NCI-H128 (cell line): ENCODE data around the gene HP1BP3.
"Not testable (repeated sequence)": the region's sequence is repeated elsewhere in the genome, so short reads cannot be mapped to it uniquely, and the experiment has no call there.

ENCODE experiments used
- DNase-seq: peaks from one replicate; lab custom pipeline; 2025; ENCODE audit not compliant: unreplicated experiment; lab: John Stamatoyannopoulos, UW

The HP1BP3 gene, protein sequence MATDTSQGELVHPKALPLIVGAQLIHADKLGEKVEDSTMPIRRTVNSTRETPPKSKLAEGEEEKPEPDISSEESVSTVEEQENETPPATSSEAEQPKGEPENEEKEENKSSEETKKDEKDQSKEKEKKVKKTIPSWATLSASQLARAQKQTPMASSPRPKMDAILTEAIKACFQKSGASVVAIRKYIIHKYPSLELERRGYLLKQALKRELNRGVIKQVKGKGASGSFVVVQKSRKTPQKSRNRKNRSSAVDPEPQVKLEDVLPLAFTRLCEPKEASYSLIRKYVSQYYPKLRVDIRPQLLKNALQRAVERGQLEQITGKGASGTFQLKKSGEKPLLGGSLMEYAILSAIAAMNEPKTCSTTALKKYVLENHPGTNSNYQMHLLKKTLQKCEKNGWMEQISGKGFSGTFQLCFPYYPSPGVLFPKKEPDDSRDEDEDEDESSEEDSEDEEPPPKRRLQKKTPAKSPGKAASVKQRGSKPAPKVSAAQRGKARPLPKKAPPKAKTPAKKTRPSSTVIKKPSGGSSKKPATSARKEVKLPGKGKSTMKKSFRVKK

DNA sequence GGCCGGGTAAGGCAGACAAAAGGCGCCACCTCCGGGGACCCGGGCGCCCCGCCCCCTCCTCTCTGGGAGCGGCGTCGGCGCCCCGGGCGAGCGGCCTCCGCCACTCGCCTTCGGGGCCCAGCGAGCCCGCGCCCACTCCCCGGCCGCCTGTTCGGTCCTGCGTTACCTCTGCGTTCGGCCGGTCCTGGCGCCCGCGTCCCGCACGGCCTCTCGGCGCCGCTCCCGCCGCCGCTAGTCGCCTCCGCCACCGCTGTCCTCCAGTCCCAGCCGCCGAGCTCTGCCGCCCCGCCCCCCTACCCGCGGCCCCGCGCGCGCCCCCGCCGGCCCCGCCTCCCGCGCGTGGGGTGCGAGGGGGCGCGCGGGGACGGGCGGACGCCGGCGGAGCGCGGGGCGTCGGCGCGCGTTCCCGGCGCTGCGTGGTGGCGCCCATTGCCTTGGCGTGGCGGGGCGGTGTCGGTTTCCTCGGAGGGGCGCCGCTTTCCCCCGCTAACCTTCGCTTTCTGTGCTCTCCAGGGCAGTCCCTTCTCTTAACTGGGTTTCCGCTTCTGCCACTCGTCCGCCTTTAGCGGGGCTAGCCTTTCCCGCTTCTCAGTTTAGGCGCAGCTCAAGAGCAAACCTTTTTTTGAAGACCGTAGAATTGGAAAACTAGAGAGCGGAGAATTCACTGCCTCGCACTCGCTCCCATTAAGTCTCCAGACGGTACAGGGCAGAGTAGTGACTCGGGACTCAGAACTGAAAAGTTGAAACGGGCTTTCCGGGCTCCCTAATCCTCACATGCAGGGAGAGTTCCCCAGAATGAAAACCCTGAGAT, at the start of gene HP1BP3:
HP1BP3 (minus strand) TSS at position 279 of the 811 bp plus-strand sequence. CDS start 6,867 bp downstream, outside the sequence.
- peak; percentile 51 for DNase-seq

DNA sequence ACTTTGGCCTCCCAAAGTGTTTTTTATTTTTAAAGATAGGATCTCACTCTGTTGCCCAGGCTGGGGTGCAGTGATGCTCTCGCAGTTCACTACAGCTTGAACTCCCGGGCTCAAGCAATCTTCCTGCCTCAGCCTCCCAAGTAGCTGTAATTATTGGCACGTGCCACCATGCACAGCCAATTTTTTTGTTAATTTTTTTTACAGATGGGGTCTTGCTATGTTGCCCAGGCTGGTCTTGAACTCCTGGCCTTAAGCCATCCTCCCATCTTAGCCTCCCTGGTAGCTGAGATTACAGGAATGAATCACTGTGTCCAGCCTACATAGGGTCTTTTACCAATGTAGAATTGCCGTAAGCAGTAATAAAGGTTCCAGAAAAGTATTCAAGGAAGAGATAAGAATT, 49.1 kb upstream of the HP1BP3 start:
- no peak for DNase-seq

DNA sequence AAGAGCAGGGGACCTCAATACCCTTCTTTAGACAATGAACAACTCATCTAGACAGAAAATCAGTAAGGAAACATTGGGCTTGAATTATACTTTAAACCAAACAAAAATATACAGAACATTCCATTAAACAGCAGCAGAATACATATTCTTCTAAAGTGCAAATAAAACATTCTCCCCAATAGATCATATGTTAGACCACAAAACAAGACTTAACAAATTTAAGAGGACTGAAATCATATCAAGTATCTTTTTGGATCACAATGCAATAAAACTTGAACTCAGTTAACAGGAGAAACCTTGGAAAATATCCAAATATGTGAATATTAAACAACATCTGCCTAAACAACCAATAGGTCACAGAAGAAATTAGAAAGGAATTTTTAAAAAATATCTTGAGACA, 47.7 kb upstream of the HP1BP3 start:
- DNase-seq: no peak

DNA sequence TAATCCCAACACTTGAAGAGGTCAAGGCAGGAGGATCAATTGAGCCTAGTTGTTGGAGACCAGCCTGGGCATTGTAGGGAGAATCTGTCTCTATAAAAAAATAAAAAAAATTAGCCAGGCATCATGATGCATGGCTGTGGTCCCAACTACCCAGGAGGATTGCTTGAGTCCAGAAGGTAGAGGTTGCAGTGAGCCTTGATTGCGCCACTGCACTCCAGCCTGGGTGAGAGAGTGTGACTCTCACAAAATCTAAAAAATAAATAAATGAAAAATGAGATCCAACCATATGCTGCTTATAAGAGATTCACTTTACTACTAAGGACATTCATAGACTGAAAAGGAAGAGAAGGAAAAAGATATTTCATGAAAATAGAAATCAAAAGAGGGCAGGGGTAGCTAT, 47.1 kb upstream of the HP1BP3 start:
- no peak for DNase-seq

DNA sequence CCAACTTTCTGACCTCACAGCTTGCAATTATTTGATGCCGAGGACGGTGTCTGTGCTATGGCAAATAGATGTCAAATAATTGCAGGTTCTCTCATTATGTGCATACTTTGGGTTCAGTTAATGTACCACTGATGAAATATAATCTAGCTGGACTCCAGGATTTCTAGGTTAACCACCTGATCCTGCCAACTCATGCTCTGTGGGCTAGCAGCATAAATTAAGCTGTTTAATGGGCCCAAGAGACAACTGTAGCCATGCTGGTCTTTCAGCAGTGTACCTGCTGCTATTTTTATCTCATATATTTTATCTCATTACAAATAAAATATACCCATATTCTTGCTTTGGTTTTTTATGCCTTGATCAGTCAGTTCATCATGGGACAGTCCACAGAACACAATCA, 43.3 kb upstream of the HP1BP3 start:
- DNase-seq: no peak

DNA sequence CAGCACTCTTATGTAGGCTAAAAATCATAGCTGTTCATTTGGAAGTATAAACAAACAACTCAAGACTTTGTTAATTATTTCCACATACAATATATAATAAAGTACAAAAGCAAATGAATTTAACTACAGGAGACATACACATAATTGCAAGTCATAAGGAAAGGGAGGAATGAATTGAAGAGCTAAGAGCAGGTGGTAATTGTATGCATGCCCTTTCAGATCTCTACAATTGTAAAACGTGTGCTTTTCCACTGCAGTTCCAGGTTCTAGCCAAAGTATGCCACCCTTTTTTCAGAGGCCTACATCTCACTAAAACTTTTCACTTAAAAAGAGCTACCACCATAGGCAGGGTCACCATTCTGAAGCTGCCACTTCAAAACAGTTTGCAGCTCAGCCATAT, 42.8 kb upstream of the HP1BP3 start:
- no peak for DNase-seq

DNA sequence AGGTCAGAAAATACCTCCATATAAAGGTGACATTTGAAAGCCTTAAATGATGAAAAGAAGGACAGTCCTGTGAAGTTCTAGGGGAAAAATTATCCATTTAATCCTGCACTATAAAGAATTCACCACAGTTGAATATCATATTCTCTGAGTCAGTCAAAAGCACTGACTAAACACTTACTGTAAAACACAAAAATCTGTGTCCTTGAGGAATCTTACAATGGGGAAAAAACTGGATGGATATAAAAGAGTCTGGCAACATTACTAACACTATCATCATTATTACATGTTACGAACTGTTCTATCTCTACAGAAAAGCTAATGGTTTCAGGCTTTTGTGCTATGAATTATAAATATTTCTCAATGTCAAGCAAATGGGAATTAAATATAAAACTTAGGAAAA, 42.4 kb upstream of the HP1BP3 start:
- DNase-seq: no peak

DNA sequence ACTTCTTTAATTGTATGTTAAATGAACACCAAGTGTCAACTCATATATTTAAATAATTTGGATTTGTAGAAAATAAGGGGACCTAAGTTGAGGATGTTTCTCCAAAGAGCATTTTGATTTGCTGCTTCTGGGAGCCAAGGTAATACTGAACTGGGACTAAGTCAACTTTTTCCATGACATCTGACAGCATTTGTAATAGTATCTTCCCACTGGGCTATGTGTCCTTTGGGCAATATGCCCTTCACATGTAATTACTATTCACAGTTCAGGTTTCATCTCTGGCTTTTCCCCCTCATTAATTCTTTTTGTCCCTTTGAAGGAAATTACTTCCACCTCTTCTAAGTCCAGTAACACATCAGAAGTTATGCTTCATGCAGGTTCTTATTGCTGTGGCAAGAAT, 36.7 kb upstream of the HP1BP3 start:
- DNase-seq: no peak

DNA sequence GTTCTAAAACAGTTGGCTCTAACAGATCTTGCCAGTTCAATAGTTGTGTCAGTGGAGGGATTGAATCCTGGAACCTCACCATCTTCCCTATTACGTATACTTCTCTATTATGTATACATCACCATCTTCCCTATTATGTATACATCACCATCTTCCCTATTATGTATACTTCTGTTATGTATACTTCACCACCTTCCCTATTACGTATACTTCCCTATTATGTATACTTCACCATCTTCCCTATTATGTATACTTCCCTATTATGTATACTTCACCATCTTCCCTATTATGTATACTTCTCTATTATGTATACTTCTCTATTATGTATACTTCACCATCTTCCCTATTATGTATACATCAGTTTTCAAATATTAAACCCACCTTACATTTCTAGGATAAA, 34.4 kb upstream of the HP1BP3 start:
- DNase-seq: no peak

DNA sequence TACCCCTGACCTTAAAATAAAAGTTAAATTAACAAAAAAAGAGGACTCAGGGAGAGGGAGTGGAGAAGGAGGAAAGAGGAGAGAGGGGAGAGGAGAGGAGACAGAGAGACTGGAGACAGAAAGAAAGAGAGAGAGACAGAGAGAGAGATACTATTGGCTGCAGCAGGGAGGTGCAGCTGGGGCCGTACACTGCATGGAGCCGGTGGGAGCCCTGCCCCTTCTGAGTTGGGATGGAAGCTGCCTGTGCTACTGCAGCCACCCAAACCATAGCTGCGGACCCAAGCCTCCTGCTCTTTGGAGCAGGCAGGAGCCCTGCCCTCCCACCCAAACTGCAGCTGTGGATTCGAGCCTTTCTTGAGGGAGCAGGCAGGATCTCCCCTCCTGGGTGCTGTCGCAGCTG, 32.7 kb upstream of the HP1BP3 start:
- no peak for DNase-seq

DNA sequence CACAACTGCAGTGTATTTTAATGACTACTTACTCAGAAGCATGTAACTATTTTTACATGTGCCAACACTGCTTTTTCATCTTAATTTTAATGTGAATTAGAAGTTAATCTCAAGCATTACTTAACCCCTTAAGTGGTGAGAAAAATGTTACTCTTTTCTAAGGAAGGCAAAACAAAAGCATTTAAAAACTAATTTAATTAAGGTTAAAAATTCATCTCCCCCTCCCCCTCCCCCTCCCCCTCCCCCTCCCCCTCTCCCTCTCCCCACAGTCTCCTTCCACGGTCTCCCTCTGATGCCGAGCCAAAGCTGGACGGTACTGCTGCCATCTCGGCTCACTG, 27.4 kb upstream of the HP1BP3 start:
- DNase-seq: no peak

DNA sequence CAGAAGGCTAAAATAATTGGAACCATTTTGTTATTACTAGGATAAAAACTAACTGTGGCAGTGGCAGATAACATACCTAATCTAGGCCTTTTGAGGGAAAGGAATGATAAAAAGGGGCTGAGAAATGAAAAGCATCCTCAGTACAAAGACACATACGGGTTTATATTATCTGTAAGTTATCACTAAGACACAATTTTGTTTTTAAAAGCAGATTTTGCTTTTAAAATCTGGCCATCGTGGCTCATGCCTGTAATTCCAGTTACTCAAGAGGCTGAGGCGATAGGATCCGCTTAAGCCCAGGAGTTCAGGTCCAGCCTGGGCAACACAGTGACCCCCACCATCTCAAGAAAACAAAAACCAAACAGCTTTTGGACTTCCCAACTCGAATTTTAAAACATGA, 24.8 kb upstream of the HP1BP3 start:
- DNase-seq: no peak

DNA sequence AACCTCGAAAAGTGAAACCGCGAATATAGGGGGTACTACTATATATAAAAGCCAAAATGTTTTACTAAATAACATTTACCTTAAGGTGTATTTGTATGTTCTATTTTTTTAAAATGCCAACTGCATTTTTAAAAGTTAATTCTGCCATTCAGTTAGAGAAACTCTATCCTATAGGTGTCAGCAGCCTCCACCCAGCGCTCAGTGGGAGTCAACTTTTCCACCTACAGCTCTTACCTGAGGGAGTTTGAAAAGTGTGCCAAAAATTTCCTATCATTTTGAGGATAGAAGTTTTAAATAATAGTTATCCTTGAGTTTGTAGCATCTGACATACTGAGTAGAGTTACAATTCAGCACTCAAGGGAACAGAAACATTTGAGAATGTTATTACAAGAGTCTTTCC, 6.1 kb upstream of the HP1BP3 start:
- no peak for DNase-seq

DNA sequence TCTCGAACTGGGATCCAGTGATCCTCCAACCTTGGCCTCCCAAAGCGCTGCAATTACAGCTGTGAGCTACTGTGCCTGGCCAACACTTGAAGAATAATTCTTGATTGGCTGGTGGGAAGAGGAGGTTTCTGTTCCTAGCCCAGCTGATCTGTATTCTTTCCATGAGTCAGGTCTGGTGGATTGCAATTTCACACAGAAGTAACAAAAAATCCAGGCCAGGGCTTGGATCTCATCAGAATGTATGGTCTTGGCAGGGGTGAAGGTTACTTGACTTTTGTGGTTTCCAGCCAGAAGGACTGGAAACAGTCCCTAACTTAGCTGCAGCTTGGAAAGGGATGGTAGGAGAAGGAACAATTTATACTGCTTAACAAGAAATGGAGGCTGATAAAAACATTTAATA, 5.1 kb upstream of the HP1BP3 start:
- no peak for DNase-seq

DNA sequence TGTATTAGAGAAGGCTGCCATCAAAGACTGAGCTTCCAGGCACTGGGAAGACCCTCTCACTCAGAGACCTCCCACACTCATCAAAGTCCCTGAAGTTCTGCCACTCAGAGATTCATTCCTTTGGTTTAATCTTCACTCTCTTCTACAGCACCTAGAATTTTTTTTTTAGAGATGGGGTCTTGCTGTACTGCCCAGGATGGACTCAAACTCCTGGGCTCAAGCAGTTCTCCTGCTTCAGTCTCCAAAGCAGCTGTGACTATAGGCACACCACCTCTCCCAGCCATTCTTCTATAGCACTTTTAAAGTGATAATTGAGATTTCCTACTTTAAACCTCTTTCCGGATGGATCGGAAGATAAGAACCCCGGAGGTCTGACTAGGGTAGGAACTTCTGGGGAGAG, 3.7 kb upstream of the HP1BP3 start:
- no peak for DNase-seq

DNA sequence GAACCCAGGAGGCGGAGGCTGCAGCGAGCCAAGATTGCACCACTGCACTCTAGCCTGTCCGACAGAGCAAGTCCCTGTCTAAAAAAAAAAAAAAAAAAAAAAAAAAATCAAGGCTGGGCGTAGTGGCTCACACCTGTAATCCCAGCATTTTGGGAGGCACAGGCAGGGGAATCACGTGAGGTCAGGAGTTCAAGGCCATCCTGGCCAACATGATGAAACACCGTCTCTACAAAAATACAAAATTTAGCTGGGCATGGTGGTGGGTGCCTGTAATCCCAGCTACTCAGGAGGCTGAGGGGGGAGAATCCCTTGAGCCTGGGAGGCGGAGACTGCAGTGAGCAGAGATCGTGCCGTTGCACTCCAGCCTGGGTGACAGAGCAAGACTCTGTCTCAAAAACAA, 2.5 kb upstream of the HP1BP3 start:
- not testable (repeated sequence) for DNase-seq

DNA sequence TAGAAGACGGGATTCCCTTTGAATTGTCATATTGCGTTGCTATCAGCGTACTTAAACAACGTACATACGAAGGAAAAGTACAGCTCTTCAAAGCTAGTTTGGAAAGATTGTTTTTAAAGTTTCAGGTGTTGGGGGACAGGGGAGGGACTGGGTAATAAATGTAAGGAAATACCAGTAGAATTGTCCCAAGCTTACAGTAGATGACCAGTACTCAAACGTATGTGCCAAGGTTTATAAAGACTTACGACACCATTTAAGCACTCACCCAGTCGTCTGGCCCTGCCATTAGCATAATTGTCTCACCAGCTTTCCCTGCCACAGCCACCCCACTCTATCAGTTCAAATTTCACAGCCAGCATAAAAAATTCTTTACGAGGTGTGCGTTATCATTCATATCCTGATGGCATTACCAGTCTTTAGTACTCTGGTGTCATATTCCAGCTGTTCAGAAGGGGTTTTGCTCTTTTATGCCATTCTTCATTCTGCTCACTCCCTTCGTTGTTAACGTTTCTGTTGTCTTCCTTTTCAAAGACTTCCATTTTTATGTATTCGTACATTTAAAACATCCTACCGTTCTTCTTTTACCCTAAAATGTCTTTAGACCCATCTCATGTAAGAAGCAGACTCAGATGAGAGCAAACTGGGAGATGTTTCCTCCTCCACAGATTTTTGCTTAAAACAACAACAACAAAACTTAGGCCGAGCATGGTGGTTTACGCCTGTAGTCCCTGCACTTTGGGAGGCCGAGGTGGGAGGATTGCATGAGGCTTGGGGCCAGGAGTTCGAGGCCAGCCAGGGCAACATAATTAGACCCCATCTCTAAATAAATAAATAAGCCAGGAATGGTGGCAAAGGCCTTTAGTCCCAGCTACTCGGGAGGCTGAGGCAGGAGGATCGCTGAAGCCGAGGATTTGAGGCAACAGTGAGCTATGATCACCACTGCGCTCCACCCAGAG, 1.0 kb upstream of the HP1BP3 start:
- no peak for DNase-seq

DNA sequence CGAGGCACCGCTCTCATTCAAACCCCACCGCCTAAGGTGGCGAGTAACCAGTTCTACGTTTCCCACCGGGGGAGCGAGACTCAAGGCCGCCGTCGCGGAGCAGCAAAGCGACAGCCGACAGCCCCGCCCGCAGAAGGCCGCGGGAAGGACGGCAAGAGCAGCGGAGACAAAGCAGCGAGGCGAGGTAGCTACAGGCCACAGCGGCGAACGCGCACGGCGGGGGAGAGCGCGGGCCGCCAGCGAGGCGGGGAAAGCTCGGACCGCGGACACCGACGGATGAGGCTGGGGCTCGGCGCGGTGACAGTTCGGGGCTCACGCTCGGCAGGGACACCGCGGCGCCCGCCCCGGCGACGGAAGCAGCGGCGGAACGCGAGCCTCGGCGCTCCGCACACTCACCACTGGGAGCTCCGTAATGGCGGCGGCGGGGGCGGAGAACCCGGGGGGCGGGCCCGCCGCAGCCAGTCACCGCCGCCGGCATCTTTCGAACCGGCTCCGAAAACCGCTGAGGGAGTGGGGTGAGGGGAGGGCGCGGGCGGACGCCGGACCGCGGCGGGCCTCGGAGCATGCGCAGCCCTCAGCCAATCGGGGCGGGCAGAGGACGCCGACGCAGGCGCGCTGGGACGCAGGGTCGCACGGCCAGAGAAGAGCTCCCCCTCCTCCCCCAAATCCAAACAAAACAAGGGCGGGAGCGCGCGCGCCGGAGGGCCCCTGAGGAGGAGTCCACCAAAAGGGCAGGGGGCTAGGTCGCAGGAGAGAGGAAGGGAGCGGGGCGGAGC, 666 bp downstream of the HP1BP3 start:
- DNase-seq: peak; percentile 96

DNA sequence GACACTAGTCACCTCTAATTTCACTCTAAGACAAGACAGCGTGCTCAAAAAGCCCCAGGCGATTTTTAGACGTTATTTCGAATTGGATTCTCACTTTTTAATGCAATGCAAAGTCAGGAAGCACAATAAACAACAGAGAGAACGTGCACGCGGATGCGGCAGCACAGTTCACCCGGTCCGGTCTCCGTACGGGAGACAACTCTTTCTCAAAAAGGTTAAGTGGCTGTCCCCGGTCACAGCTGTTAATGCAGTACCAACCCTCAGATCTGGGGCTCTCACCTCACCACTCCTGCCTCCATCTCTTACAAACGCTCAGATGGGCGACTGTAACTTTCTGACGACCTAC, 1.2 kb downstream of the HP1BP3 start:
- no peak for DNase-seq

DNA sequence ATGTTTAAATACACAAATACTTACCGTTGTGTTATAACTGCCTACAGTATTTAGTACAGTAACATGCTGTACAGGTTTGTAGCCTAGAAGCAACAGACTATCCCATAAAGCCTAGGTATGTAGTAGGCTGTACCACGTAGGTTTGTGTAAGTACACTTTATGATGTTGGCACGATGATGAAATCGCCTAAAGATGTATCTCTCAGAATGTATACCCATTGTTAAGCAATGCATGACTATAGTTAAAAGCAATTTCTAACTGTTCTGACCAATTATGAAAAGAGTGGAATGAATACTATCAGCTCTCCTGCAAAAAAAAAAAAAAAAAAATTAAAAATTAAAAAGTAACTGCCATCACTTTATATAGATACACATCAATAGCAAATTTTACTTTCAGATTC, 11.4 kb downstream of the HP1BP3 start:
- no peak for DNase-seq
